Neural cell (in vitro differentiated cells): ENCODE results near the gene CA14. TPM values are rescaled to one million over a fixed set of nuclear protein-coding genes. Genes with fewer than 3 reads are reported as not detected.

ENCODE experiments used
- H2AFZ ChIP-seq: fragments of 200-600, 300-800 bp; sonication (generic), shearing (Covaris generic); 2 replicates; pipeline ENCODE4 v1.6.0; 2014; ENCODE audit warnings: low read depth, mild to moderate bottlenecking, antibody characterized with exemption, low read length, moderate library complexity
- H3F3A ChIP-seq: fragments of 200-600 bp; shearing (Covaris generic); 2 replicates; pipeline ENCODE4 v1.6.1; 2016; ENCODE audit warnings: mild to moderate bottlenecking, moderate library complexity, mixed read lengths, antibody characterized with exemption, low read length; ENCODE audit not compliant: insufficient read depth, poor library complexity, severe bottlenecking
- H3K27ac ChIP-seq: fragments of 200-600, 300-800 bp; sonication (generic), shearing (Covaris generic); 2 replicates; pipeline ENCODE4 v1.5.1; 2014; ENCODE audit warnings: mild to moderate bottlenecking, low read length, moderate library complexity
- H3K27me3 ChIP-seq: fragments of 300-800, 200-600 bp; sonication (generic), shearing (Covaris generic); 2 replicates; pipeline ENCODE4 v1.6.0; 2014; ENCODE audit warnings: mild to moderate bottlenecking, low read depth, low read length, moderate library complexity; ENCODE audit not compliant: insufficient read depth
- H3K36me3 ChIP-seq: fragments of 300-800, 200-600 bp; sonication (generic), shearing (Covaris generic); 2 replicates; pipeline ENCODE4 v1.5.1; 2014; ENCODE audit warnings: mild to moderate bottlenecking, antibody characterized with exemption, low read length, moderate library complexity; ENCODE audit not compliant: insufficient read depth
- H3K4me2 ChIP-seq: fragments of 300-800, 200-600 bp; sonication (generic), shearing (Covaris generic); 2 replicates; pipeline ENCODE4 v1.6.0; 2014; ENCODE audit warnings: mild to moderate bottlenecking, low read length
- H3K4me3 ChIP-seq: fragments of 300-800, 200-600 bp; sonication (generic), shearing (Covaris generic); 2 replicates; pipeline ENCODE4 v1.5.1; 2014; ENCODE audit warnings: mild to moderate bottlenecking, low read length, moderate library complexity
- H3K79me2 ChIP-seq: fragments of 200-600 bp; shearing (Covaris generic); replicated peaks from 2 replicates; pipeline ENCODE4 v1.6.0; 2014; ENCODE audit warnings: mild to moderate bottlenecking, low read length, moderate library complexity; ENCODE audit not compliant: insufficient read depth
- H3K9ac ChIP-seq: fragments of 300-800, 200-600 bp; sonication (generic), shearing (Covaris generic); 2 replicates; pipeline ENCODE4 v1.6.1; 2016; ENCODE audit warnings: mild to moderate bottlenecking, low read length, mixed read lengths
- H3K9me2 ChIP-seq: fragments of 200-600 bp; shearing (Covaris generic); 2 replicates; pipeline ENCODE4 v1.6.1; 2016; ENCODE audit warnings: mild to moderate bottlenecking, low read length, mixed read lengths; ENCODE audit not compliant: insufficient read depth
- H3K9me3 ChIP-seq: fragments of 200-600, 300-800 bp; sonication (generic), shearing (Covaris generic); 2 replicates; pipeline ENCODE4 v1.6.1; 2016; ENCODE audit warnings: mild to moderate bottlenecking, mixed run types, low read length, moderate library complexity, mixed read lengths
- H4K20me1 ChIP-seq: fragments of 200-600 bp; shearing (Covaris generic); 2 replicates; pipeline ENCODE4 v1.6.1; 2016; ENCODE audit warnings: mild to moderate bottlenecking, mixed run types; ENCODE audit not compliant: insufficient read depth
- CTCF ChIP-seq: fragments of 450-650 bp; IDR thresholded peaks from 2 replicates; pipeline ENCODE4 v1.5.1; 2014; ENCODE audit warnings: antibody characterized with exemption, mild to moderate bottlenecking, moderate library complexity; ENCODE audit not compliant: poor library complexity, severe bottlenecking
- EP300 ChIP-seq: fragments of 450-650 bp; conservative IDR thresholded peaks from 2 replicates; pipeline ENCODE4 v1.6.1; 2014; ENCODE audit warnings: antibody characterized with exemption, mild to moderate bottlenecking, moderate library complexity; ENCODE audit not compliant: poor library complexity, severe bottlenecking
- EZH2 ChIP-seq: fragments of 200-600, 300-800 bp; shearing (Covaris generic), sonication (generic); IDR thresholded peaks from 2 replicates; pipeline ENCODE4 v1.6.1; 2014; ENCODE audit warnings: antibody characterized with exemption, low read length, borderline replicate concordance, mild to moderate bottlenecking; ENCODE audit not compliant: insufficient read depth, poor library complexity, severe bottlenecking
- MXI1 ChIP-seq: fragments of 450-650 bp; conservative IDR thresholded peaks from 2 replicates; pipeline ENCODE4 v1.6.1; 2014; ENCODE audit warnings: antibody characterized with exemption, mild to moderate bottlenecking; ENCODE audit not compliant: poor library complexity, severe bottlenecking
- POLR2AphosphoS5 ChIP-seq: IDR thresholded peaks from 2 replicates; pipeline ENCODE4 v1.6.1; 2012
- RAD21 ChIP-seq: fragments of 450-650 bp; conservative IDR thresholded peaks from 2 replicates; pipeline ENCODE4 v1.6.1; 2014; ENCODE audit warnings: antibody characterized with exemption, mild to moderate bottlenecking, moderate library complexity
- REST ChIP-seq: IDR thresholded peaks from 2 replicates; pipeline ENCODE4 v1.6.1; 2012; ENCODE audit warnings: borderline replicate concordance
- SMC3 ChIP-seq: fragments of 450-650 bp; conservative IDR thresholded peaks from 2 replicates; pipeline ENCODE4 v1.6.1; 2014; ENCODE audit warnings: antibody characterized with exemption, mild to moderate bottlenecking, moderate library complexity; ENCODE audit not compliant: poor library complexity
- TAF1 ChIP-seq: IDR thresholded peaks from 2 replicates; pipeline ENCODE4 v1.6.1; 2012; ENCODE audit warnings: low read depth
- polyA plus RNA-seq: library from polyadenylated mRNA; depleted of rRNA; stranded (reverse); fragments of >200 nt; gene quantifications from 2 replicates; pipeline ENCODE4 v1.2.3, GENCODE V29; 2014

CA14 gene
- polyA plus RNA-seq, 1 donor from 2014 or later, result 1.1 TPM

GRCh38 chr1:150233359-150234308 lies 23.9 kb upstream of the CA14 start (continued):
- TF ChIP-seq TAF1, result no peak

GRCh38 chr1:150234309-150234565 lies 23.3 kb upstream of the CA14 start:
- Histone ChIP-seq H3K9me3 (no peaks in the 10 kb centered on the region), H3K9me2 (no peaks in the 10 kb centered on the region), H3K79me2 (peaks cover 27% of the 10 kb centered on the region), H3K4me3 (peak overlapping the region; percentile 85), H3F3A (no peaks in the 10 kb centered on the region), H3K4me2 (peak overlapping the region; percentile 91), H3K36me3 (no peaks in the 10 kb centered on the region), H3K27me3 (no peaks in the 10 kb centered on the region), H3K27ac (no peak overlapping the region), H2AFZ (peak overlapping the region; percentile 19), H3K9ac (peak overlapping the region; percentile 55), H4K20me1 (no peaks in the 10 kb centered on the region)
- TF ChIP-seq REST (no peak), RAD21 (no peak), TAF1 (no peak), MXI1 (no peak), EP300 (no peak), CTCF (no peak), POLR2AphosphoS5 (no peak), SMC3 (no peak), EZH2 (no peak)

- H3K4me2 ChIP-seq, result peak overlapping the region; percentile 91
- no peaks in the 10 kb centered on the region for H3K9me2 ChIP-seq
- no peaks in the 10 kb centered on the region for H4K20me1 ChIP-seq
- no peaks in the 10 kb centered on the region for H3F3A ChIP-seq
- no peaks in the 10 kb centered on the region for H3K36me3 ChIP-seq
- H3K4me3 ChIP-seq, result peak overlapping the region; percentile 85
- no peak overlapping the region for H3K27ac ChIP-seq
- H3K9ac ChIP-seq, result peak overlapping the region; percentile 55
- peak overlapping the region; percentile 19 for H2AFZ ChIP-seq
- H3K27me3 ChIP-seq, result no peaks in the 10 kb centered on the region
- H3K9me3 ChIP-seq, result no peaks in the 10 kb centered on the region
- peaks cover 27% of the 10 kb centered on the region for H3K79me2 ChIP-seq
- TF ChIP-seq EP300 (no peak), MXI1 (peak; percentile 46)
These were observed 22.8 kb upstream of the CA14 start for GRCh38 chr1:150234566-150235293.
